IMR-90 (cell line): Measurements from ENCODE around the gene MXD4.

ENCODE experiments used
- CHD1 ChIP-seq: IDR thresholded peaks from 2 replicates; pipeline ENCODE4 v1.6.1; 2012; ENCODE audit warnings: low read depth, low read length, improper control_type of control experiment
- CTCF ChIP-seq: conservative IDR thresholded peaks from 2 replicates; pipeline ENCODE4 v1.5.1; 2012; ENCODE audit warnings: mild to moderate bottlenecking, low read depth, low read length, improper control_type of control experiment
- MAFK ChIP-seq: IDR thresholded peaks from 2 replicates; pipeline ENCODE4 v1.6.1; 2012; ENCODE audit warnings: low read depth, low read length, improper control_type of control experiment
- POLR2A ChIP-seq: IDR thresholded peaks from 2 replicates; pipeline ENCODE4 v1.6.1; 2012; ENCODE audit warnings: mild to moderate bottlenecking, low read depth, low read length
- RAD21 ChIP-seq: IDR thresholded peaks from 2 replicates; pipeline ENCODE4 v1.6.1; 2012; ENCODE audit warnings: low read length, improper control_type of control experiment
- RCOR1 ChIP-seq: IDR thresholded peaks from 2 replicates; pipeline ENCODE4 v1.6.1; 2012; ENCODE audit warnings: mild to moderate bottlenecking, low read length, improper control_type of control experiment; ENCODE audit not compliant: insufficient replicate concordance

- TF ChIP-seq MAFK: no peak
- TF ChIP-seq CTCF: no peak
- TF ChIP-seq POLR2A: no peak
- no peak for TF ChIP-seq RCOR1
- TF ChIP-seq RAD21: no peak
- no peak for TF ChIP-seq CHD1
Measured at GRCh38 chr4:2286904-2287593, 25.1 kb upstream of the MXD4 start.
